GM20431 (cell line): Measurements from ENCODE around the gene SLC25A42.

Experiments
- in situ Hi-C: fragments of 300-500 bp; cut with MseI, MboI; formaldehyde crosslinking; loops from one replicate; pipeline ENCODE4 v1.15.0; 2020; ENCODE audit warnings: low sequenced_read_pairs; ENCODE audit not compliant: unreplicated experiment

SLC25A42 gene

GRCh38 chr19:19050104-19050503 lies 13.7 kb upstream of the SLC25A42 start:
- in situ Hi-C loops, result no loop called here

- in situ Hi-C loops, result no loop called here
These were observed 13.1 kb upstream of the SLC25A42 start for GRCh38 chr19:19050731-19051130.

GRCh38 chr19:19051478-19052213 lies 12.1 kb upstream of the SLC25A42 start:
- in situ Hi-C loops, result no loop called here

DNA sequence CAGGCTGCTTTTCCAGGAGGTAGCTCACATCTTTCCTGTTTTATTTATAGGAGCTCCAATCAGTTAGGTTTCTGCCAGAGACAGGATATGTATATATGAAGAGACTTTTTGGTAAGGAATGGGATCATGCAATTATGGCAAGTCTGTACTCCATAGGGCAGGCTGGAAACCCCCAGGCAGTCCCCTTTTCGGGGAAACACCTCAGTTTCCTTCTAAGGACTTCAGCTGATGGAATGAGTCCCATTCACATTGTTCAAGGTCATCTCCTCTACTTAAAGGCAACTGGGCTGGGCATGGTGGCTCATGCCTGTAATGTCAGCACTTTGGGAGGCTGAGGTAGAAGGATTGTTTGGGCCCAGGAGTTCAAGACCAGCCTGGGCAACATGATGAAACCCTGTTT lies 10.9 kb upstream of the SLC25A42 start:
- in situ Hi-C loops, result no loop called here

GRCh38 chr19:19053508-19054314 lies 10.1 kb upstream of the SLC25A42 start:
- in situ Hi-C loops, result no loop called here

- in situ Hi-C loops, result no loop called here
These were observed 9.4 kb upstream of the SLC25A42 start for GRCh38 chr19:19054315-19054938.

GRCh38 chr19:19054939-19055440 lies 8.8 kb upstream of the SLC25A42 start:
- in situ Hi-C loops, result no loop called here

DNA sequence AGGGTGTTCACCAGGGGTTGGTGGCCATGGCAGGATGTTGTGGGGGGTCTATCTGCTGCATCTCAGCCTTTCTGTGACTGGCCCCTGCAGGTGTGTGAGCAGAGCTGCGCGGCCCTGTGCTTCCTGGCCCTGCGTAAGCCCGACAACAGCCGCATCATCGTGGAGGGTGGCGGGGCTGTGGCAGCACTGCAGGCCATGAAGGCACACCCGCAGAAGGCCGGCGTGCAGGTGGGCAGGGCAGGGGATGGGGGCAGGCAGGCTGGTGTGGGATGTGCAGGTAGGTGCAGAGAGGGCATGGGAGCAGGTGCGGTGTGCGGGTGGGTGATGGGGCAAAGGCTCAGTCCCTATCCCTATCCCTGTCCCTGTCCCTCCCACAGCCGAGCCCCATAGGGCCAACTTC lies 8.1 kb upstream of the SLC25A42 start:
- in situ Hi-C loops, result no loop called here

- in situ Hi-C loops, result no loop called here
These were observed 7.0 kb upstream of the SLC25A42 start for GRCh38 chr19:19056636-19057275.

DNA sequence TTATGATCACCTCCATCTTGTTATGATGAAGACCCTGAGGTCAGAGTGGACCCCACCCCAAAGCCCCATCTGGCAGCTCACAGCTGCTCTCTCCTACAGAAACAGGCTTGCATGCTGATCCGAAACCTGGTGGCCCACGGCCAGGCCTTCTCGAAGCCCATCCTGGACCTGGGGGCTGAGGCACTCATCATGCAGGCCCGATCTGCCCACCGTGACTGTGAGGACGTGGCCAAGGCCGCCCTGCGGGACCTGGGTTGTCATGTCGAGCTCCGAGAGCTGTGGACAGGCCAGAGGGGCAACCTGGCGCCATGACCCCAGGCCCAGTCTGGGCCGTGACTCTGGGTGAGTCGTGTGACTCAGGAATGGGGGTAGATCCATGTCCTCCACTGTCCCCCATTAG lies 6.5 kb upstream of the SLC25A42 start:
- in situ Hi-C loops, result no loop called here

DNA sequence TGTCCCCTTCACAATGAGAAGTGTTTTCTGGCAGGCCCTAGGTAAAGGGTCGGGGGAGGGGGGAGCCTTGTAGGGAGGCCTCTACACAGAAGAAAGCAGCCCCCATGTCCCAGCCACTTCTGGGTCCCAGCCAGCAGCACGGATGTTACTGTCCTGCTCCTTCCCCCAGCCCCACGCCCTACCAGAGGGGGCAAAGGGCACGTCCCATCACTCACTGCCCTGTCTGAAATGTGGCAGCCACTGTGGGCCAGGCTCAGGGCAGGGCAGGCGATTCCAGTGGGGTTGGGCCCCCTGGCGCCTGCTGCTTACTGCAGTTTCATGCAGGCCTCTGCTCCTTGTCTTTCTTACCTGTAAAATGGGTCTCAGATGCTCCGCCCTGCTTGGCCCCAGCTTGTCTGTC lies 6.1 kb upstream of the SLC25A42 start:
- in situ Hi-C loops, result no loop called here

DNA sequence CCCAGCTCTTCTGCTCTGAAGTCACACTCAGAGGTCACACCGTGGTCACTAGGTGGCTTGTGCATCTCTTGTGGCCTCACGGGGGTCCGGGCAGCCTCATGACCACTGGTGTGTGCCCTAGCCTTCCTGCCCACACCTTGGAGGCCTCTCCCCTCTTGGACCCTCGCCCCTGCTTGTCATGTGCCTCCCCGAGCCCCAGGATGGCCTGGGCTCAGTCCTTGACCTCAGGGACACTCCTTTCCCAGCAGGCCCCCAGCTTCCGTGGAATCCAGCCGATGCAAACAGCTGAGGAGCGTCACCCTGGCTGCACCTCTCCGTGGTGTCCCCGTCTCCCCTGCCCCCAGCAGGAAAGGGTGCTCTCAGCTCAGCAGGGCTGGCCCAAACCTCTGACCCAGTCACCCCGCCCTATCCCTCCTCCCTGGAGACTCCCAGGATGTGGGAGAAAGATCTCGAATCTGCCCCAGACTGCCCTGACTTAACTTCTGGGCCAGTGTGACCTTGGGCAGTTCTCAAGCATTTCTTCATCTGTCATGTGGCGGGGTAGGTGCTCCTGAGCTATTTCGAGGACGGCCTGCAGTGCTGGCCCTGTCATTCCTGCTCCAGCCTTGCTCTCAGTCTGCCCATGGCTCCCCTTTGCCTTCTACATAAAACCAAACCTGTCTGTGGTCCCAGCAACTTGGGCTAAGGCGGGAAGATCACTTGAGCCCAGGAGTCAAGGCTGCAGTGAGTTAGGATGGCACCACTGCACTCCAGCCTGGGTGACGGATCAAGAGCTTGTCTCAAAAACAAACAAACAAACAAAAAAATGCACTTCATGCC lies 4.6 kb upstream of the SLC25A42 start:
- in situ Hi-C loops, result no loop called here

DNA sequence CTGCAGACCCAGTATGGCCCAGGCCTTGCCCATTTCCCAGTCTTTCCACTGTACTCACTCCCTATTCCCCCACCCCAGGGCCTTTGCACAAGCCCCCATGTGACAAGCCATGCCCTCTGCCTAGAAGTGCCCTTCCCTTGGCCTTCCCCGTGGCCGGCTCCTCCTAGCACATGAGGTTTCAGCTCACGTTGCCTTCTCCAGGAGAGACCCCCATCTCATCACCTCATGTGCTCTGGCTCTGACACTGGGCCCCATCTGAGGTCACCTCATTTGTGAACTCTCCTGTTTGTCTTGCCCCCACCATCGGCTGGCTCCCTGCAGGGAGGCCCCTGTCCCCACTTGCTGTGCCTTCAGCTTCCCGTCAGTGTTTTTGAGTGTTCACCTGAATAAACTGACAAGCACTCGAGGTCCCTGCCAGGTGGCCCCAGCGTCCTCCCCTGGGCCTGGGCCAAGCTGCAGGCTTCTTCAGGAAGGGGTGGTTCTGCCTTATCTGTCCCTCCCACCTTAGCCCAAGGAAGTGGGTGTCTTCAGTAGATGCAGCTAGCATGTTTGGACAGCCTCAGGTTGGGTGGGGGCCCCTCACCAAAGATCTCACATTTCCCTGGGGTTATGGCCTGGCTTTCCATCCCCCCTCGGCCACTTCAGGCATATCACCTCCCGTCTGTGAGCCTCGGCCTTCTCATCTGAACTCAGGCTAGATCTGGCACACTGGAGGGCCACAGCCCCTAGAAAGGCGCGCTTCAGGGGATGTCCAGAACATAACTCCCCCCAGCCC lies 3.8 kb upstream of the SLC25A42 start:
- in situ Hi-C loops, result no loop called here

- in situ Hi-C loops, result no loop called here
These were observed 2.3 kb upstream of the SLC25A42 start for GRCh38 chr19:19061506-19061905.

GRCh38 chr19:19062454-19063182 lies 1.2 kb upstream of the SLC25A42 start:
- in situ Hi-C loops, result no loop called here

DNA sequence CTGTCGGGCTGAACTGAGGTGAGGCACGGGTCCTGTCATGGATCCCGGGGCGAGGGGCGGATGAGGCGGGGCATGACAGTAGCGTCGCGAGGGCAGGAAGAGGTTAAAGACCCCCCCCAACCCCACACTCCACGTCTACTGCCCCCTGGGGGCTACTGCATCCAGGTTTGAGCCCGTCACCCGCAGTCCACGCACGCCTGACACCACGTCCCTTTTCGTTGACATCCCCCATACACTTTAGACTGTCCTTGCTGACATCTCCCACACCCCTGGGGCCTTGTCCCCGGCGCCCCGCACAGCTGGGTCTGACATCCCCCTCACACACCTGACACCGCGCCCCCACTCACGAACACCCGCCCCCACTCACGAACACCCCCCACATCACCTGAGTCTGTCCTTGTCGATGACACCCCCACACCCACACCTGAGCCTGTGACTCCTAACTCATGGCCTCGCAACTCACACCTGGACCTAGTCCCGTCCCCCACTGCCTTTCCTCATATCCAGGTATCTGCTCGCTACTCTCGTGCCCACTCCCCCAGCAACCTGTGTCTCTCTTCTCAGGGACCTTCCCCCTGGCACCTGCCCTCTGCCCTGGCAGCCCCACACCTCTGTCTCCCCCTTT lies 416 bp downstream of the SLC25A42 start:
- in situ Hi-C loops, result no loop called here

DNA sequence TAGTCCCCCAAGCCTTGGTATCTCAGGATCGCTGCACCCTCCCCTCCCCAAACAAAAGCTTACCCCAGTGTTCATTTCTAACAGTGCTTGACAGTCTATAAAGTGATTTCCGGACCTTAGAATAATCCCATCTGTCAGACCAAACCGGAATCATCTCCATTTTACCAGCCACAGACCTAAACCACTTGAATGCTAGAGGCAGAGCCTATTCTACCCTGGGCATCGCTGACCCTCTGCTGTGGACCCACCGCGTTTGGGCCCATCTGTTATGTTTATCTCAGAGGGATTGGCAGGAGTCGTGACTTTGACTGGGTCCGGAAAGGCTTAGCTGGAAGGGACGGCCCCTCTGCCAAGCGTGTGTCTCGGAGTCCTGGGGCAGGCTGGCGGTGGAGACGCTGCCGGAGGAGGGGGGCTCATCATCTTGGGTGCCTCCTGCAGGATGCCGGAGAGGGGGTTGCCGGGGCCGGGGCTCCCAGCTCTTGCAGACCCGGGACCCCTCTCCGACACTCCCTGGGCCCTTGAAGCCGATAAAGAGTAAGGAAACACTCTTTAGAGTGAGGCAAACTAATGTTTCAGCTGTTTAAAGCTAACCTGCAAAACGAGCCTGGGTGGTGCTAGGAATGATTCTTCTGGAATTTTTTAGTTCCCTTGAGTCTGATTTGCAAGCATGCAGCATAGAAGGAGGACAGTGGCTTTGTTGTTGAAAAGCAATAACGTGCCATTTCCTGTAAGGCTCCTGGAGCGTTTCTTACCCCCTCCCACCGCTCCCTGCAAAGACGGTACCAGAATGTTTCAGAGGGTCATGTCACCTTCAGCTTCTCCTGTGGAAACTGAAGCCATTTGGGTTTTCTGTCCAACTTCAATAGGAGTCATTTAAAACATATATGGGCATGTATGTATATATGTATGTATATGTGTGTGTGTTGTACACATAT lies 1.3 kb downstream of the SLC25A42 start:
- in situ Hi-C loops, result no loop called here
